RCC 7860 (cell line): ENCODE measurements around the gene SH2D3C.

Experiments
- DNase-seq: peaks from one replicate; pipeline ENCODE4 v3.0.0-alpha.2; 2015; ENCODE audit warnings: low spot score
- FAIRE-seq: peaks from 2 replicates; lab custom pipeline; 2012; peaks lifted over from hg19 to GRCh38; lab: Jason Lieb, UNC

Gene SH2D3C

GRCh38 chr9:127746959-127747569 lies 31.4 kb downstream of the SH2D3C start:
- DNase-seq (no peak), FAIRE-seq (no peak)

GRCh38 chr9:127744398-127745110 lies 33.9 kb downstream of the SH2D3C start:
- no peak for FAIRE-seq

DNA sequence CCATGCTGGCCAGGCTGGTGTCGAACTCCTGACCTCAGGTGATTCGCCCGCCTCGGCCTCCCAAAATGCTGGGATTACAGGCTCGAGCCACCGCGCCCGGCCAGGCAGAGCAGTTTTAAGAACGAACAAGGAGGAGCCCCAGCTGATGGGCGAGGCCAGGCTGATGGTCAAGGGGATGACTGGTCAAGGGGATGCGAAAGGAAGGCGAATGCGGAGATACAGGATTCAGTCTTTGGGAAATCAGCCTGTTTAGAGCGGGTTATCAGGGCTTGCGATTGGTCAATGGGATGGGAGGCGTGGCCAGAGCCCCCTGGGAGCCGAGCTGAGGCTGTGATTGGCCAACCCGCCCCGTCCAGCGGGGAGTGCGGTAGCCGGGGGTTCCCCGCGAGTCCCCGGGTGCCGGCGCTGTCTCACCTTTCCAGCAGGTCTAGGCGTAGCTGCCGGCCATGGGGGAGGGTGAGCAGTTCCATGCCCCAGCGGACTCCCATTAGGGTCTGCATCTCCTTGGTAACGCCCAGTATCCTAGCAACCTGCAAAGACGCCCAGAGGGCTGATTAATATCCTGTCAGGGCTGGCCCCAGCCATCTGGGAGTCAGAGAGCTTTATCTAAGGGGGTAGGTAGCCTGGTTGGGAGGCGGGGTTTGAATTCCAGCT lies 35.9 kb downstream of the SH2D3C start:
- DNase-seq (peak; percentile 34), FAIRE-seq (no peak)

More at GRCh38 chr9:127744398-127745110, 33.9 kb downstream of the SH2D3C start:
- no peak for DNase-seq

- FAIRE-seq (no peak), DNase-seq (no peak)
Measured at GRCh38 chr9:127741831-127742434, 36.5 kb downstream of the SH2D3C start.

- no peak for FAIRE-seq
- no peak for DNase-seq
Measured at GRCh38 chr9:127739614-127740330, 38.7 kb downstream of the SH2D3C start.

GRCh38 chr9:127738666-127739065 lies 39.8 kb downstream of the SH2D3C start:
- no peak for FAIRE-seq

GRCh38 chr9:127735530-127736185 lies 42.8 kb downstream of the SH2D3C start:
- FAIRE-seq, result no peak
- DNase-seq, result no peak

More at GRCh38 chr9:127738666-127739065, 39.8 kb downstream of the SH2D3C start:
- DNase-seq, result no peak

- FAIRE-seq, result peak; percentile 75
- peak; percentile 93 for DNase-seq
Measured at GRCh38 chr9:127734747-127735529, 43.5 kb downstream of the SH2D3C start, which contains the start of gene TOR2A. Gene TOR2A, minus strand, starts transcription at chr9:127735294. Its CDS starts 24 bp downstream, at chr9:127735270.

- FAIRE-seq (no peak), DNase-seq (no peak)
Measured at GRCh38 chr9:127734247-127734746, 44.2 kb downstream of the SH2D3C start.

GRCh38 chr9:127733614-127734013 lies 44.9 kb downstream of the SH2D3C start:
- FAIRE-seq (no peak), DNase-seq (no peak)

DNA sequence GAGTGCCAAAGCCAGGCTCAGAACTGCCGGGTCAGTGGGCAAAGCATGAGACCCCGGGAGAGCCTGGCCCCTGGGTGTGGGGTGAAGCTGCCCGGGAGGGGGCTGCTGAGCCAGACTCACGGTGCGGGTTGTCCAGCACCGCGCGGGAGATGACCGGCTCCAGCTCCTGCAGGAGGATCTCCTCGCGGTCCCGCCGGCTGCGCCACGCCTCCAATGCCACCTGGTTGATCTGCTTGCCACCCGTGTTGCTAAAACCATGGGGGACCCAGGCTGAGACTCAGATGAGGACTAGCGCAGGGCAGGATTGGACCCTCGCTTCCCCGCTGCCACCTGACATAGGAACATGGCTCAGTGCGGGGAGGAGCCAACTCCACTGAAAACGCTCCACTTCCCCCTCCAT lies 46.0 kb downstream of the SH2D3C start:
- no peak for FAIRE-seq
- no peak for DNase-seq

DNA sequence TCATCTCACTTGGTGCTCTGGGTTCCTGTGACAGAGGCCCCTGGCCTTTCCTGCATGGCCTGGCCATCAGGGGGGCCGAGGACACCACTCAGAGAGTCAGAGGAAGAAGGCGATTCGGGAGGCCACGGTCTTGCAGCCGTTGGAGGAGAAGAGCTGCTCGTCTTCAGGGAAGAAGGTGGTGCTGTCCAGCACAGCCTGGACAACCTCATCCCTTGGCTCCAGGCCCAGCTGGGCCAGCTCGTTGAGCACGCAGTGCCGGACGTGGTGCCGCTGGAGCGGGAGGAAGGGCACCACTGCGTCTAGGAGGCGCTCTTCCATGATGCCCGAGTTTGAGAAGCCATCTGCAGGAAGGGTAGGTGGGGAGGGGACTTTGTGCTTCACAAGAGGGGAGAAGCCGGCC lies 46.5 kb downstream of the SH2D3C start:
- DNase-seq (no peak), FAIRE-seq (no peak)

DNA sequence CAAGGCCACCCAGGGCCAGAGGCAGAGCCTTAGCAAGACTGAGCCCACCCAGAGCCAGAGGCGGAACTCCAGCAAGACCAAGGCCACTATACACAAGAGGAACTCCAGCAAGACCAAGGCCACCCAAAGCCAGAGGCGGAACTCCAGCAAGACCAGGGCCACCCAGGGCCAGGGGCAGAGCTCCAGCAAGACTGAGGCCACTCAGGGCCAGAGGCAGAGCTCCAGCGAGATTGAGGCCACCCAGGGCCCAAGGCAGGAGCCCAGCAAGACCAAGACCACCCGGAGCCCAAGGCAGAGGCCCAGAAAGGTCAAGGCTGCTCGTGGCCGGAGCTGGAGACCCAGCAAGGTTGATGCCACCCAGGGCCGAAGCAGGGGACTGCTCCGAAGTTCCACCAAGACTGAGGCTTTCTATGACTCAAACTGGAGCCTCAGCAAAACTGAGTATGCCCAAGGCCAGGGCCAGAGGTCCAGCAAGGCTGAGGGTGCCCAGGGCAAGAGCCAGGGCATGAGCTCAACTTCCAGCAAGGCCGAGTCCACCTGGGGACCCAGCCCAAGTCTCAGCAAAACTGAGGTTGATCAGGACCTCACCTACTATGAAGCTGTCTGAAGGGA lies 47.6 kb downstream of the SH2D3C start:
- no peak for DNase-seq
- no peak for FAIRE-seq

DNA sequence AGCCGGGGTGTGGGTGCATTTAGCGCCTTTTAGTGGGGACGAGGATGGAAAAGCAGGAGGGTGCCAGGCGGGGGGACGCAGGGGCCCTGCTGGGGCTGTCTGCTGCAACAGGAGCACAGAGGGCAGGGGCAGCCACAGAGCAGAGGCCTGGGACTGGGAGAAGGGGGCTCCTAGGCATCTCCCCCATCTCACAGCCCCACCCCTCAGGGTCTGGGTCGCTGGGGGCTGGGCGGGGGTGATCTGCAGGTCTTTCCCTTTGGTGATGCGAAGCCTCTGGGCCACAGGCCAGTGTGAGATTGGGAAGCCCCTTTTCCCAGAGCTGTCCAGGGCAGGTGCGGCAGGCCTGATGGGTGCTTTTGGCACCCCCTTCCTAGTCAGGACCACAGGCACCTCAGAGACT lies 48.2 kb downstream of the SH2D3C start:
- FAIRE-seq (no peak), DNase-seq (no peak)

- no peak for FAIRE-seq
- no peak for DNase-seq
Measured at GRCh38 chr9:127729522-127730256, 48.8 kb downstream of the SH2D3C start.

- no peak for FAIRE-seq
- DNase-seq, result no peak
Measured at GRCh38 chr9:127728808-127729207, 49.7 kb downstream of the SH2D3C start.

DNA sequence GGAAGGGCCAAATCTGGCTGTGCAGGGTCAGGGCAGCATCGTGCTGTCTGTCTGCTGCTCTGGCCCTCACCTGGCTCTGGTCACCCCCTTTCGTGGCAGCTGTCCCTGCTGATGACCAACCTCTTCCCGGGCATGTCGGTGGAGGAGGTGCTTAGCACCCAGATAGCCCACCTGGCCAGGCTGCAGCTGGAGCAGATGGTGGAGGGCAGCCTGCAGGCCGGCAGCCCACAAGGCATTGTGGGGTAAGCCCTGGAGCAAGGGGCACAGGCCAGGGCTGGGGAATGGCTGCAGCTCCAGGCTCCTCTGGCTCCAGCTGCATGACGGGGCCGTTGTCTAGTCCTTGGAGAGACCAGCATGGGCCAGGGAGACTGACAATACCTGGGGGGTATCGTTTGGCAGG lies 51.6 kb downstream of the SH2D3C start:
- no peak for FAIRE-seq
- DNase-seq, result no peak

GRCh38 chr9:127724012-127724411 lies 54.5 kb downstream of the SH2D3C start:
- FAIRE-seq, result no peak

More at GRCh38 chr9:127724012-127724411, 54.5 kb downstream of the SH2D3C start:
- no peak for DNase-seq
